HepG2 (cell line): ENCODE data around the gene NRSN2. TPM values are rescaled to one million over a fixed set of nuclear protein-coding genes. Genes with fewer than 3 reads are reported as not detected.

Experiments used
- ATAC-seq: fragments of 200-7000 bp; cut with Tn5 transposase; 3 replicates; pipeline ENCODE4 v1.9.1; 2020; ENCODE audit warnings: mild to moderate bottlenecking, moderate library complexity
- BruUV-seq: library from RNA; stranded (reverse); fragments of 400-500 nt; replicated peaks from 2 replicates; lab custom pipeline; 2021; lab: Mats Ljungman, UMichigan
- CTCF ChIA-PET: fragments of 300-600 bp; formaldehyde crosslinking; extraction: SDS; loops from one replicate; lab custom pipeline; 2021; ENCODE audit warnings: low total read pairs, inconsistent platforms, low intra/inter-chr PET ratio; lab: Yijun Ruan, JAX
- POLR2A ChIA-PET: fragments of 350-600 bp; sonication (Branson Sonifier 250); formaldehyde crosslinking; loops from one replicate; lab custom pipeline; 2020; ENCODE audit warnings: antibody characterized with exemption, inconsistent platforms; lab: Yijun Ruan, JAX
- DNase-seq: peaks from one replicate; pipeline ENCODE4 v3.0.0-alpha.2; 2015; ENCODE audit warnings: low spot score
- FAIRE-seq: peaks from 3 replicates; lab custom pipeline; 2011; peaks lifted over from hg19 to GRCh38; lab: Jason Lieb, UNC
- H2AFZ ChIP-seq: one replicate; pipeline ENCODE4 v1.6.1; 2011; ENCODE audit warnings: low read length, inconsistent platforms
- H3K27ac ChIP-seq: fragments of 300-600 bp; 3 replicates; pipeline ENCODE4 v1.8.0; 2011; ENCODE audit warnings: mixed run types, mild to moderate bottlenecking, mixed read lengths, low read length, inconsistent platforms; ENCODE audit not compliant: insufficient read depth; ENCODE audit errors: extremely low read length
- H3K27me3 ChIP-seq, 2 experiments: fragments of 200-600 bp in 1 of 2; 2 replicates in 1 of 2; 3 replicates in 1 of 2; pipeline versions ENCODE4 v1.6.0 to v1.8.0; 2011; ENCODE audit warnings: low read length in 2 of 2, mild to moderate bottlenecking in 2 of 2, moderate library complexity in 2 of 2, inconsistent platforms in 1 of 2; ENCODE audit not compliant: insufficient read depth in 2 of 2, control insufficient read depth in 1 of 2
- H3K36me3 ChIP-seq, 2 experiments: fragments of 200-600 bp in 1 of 2; replicated peaks in 1 of 2; 2 replicates in 1 of 2; 3 replicates in 1 of 2; pipeline versions ENCODE4 v1.5.1 to v1.8.0; 2011; ENCODE audit warnings: low read length in 2 of 2, inconsistent platforms in 1 of 2; ENCODE audit not compliant: insufficient read depth in 2 of 2, control insufficient read depth in 1 of 2
- H3K4me1 ChIP-seq: 2 replicates; pipeline ENCODE4 v1.5.1; 2012; ENCODE audit warnings: low read length, inconsistent platforms; ENCODE audit not compliant: insufficient read depth
- H3K4me2 ChIP-seq: 2 replicates; pipeline ENCODE4 v1.6.0; 2011; ENCODE audit warnings: low read depth, low read length, inconsistent platforms
- H3K4me3 ChIP-seq, 3 experiments: fragments of 200-600 bp in 1 of 3; sonication (generic), shearing (Covaris generic) in 1 of 3; replicated peaks in 1 of 3; 2 replicates each; pipeline ENCODE4 v1.5.1; 2011 to 2016; ENCODE audit warnings: low read length in 3 of 3, inconsistent platforms in 2 of 3, low read depth in 2 of 3, mild to moderate bottlenecking in 2 of 3, control low read depth in 1 of 3, mixed read lengths in 1 of 3; ENCODE audit not compliant: insufficient read depth in 1 of 3
- H3K79me2 ChIP-seq: one replicate; pipeline ENCODE4 v1.6.1; 2011; ENCODE audit warnings: low read length, inconsistent platforms; ENCODE audit not compliant: insufficient read depth
- H3K9ac ChIP-seq: 2 replicates; pipeline ENCODE4 v1.6.0; 2011; ENCODE audit warnings: mild to moderate bottlenecking, low read depth, low read length, inconsistent platforms; ENCODE audit not compliant: insufficient read depth
- H3K9me3 ChIP-seq: 2 replicates; pipeline ENCODE4 v1.5.1; 2012; ENCODE audit warnings: mild to moderate bottlenecking, low read length
- H4K20me1 ChIP-seq: 2 replicates; pipeline ENCODE4 v1.6.0; 2011; ENCODE audit warnings: inconsistent platforms, mild to moderate bottlenecking, low read length, moderate library complexity; ENCODE audit not compliant: insufficient read depth
- HCFC1 ChIP-seq: fragments of 150-350 bp; IDR thresholded peaks from 2 replicates; pipeline ENCODE4 v1.6.1; 2014; ENCODE audit warnings: low read depth, low read length
- HMGXB3 ChIP-seq: sonication (generic); formaldehyde crosslinking; IDR thresholded peaks from 2 replicates; pipeline ENCODE4 v1.4.0; 2020; ENCODE audit warnings: missing genetic modification reagents, borderline replicate concordance
- NR2C2 ChIP-seq: sonication (generic); formaldehyde crosslinking; IDR thresholded peaks from 2 replicates; pipeline ENCODE4 v1.4.0; 2020; ENCODE audit warnings: missing genetic modification reagents, mild to moderate bottlenecking, moderate library complexity, borderline replicate concordance
- ZNF207 ChIP-seq: fragments of 450-650 bp; IDR thresholded peaks from 2 replicates; pipeline ENCODE4 v1.6.1; 2016; ENCODE audit warnings: antibody characterized with exemption, borderline replicate concordance
- ZNF256 ChIP-seq: sonication (generic); formaldehyde crosslinking; conservative IDR thresholded peaks from 2 replicates; pipeline ENCODE4 v1.4.0; 2020; ENCODE audit warnings: missing genetic modification reagents
- ZNF407 ChIP-seq: sonication (generic); formaldehyde crosslinking; IDR thresholded peaks from one replicate; pipeline ENCODE4 v1.5.1; 2020; ENCODE audit warnings: mild to moderate bottlenecking, missing genetic modification reagents; ENCODE audit errors: not compliant biosample characterization
- ZNF644 ChIP-seq: IDR thresholded peaks from 2 replicates; pipeline ENCODE4 v1.6.1; 2016; ENCODE audit warnings: low read depth
- WGBS: methylation state at CpG from one replicate; pipeline ENCODE4 v1.1.6; 2017; ENCODE audit warnings: low lambda C conversion rate; 5-methylcytosine and 5-hydroxymethylcytosine counted together
- in situ Hi-C: cut with HindIII; loops from 2 replicates; pipeline ENCODE4 v1.10.0; 2017; ENCODE audit warnings: low pct_unique_long_range_greater_than_20kb; ENCODE audit not compliant: extremely low pct_ligation_motif_present
- intact Hi-C: fragments of 100-400 bp; cut with micrococcal nuclease; formaldehyde crosslinking; loops from one replicate; pipeline ENCODE4 v1.10.0; 2022; ENCODE audit not compliant: unreplicated experiment
- polyA plus RNA-seq, 8 experiments: library from polyadenylated mRNA; depleted of rRNA in 3 of 8; stranded (reverse) in 7 of 8; unstranded in 1 of 8; fragments of >200 nt; fragmentation: Illumina TruSeq in 4 of 8; extraction: Trizol in 4 of 8; gene quantifications; 2 replicates each; pipeline versions ENCODE4 v1.2.1 to v1.2.3, GENCODE V29; 2011 to 2016; ENCODE audit warnings: low read depth in 4 of 8, missing spikeins in 1 of 8, mixed read lengths in 1 of 8; ENCODE audit not compliant: insufficient read depth in 1 of 8
- total RNA-seq, 5 experiments: library from RNA; depleted of rRNA; stranded (reverse); fragments of >200 nt; fragmentation: Illumina TruSeq; extraction: Trizol; gene quantifications; 2 replicates each; pipeline ENCODE4 v1.2.3, GENCODE V29; 2016; ENCODE audit warnings: low read depth in 1 of 5

The NRSN2 gene
- total and polyA plus RNA-seq, 2 of the 13 experiments (the other 11 are each of a cell fraction or from before 2014, with no cell fraction given) = 32.3 to 49.4 TPM

GRCh38 chr20:362271-363254, 15.7 kb downstream of the NRSN2 start:
- Histone ChIP-seq H3K4me2 (no peak overlapping the region), H3K79me2 (no peaks in the 10 kb centered on the region), H3K9me3 (no peaks in the 10 kb centered on the region), H3K36me3 (no peaks in the 10 kb centered on the region), H3K27me3 (no peaks in the 10 kb centered on the region), H3K4me1 (peaks cover 74% of the 10 kb centered on the region), H2AFZ (no peak overlapping the region), H3K4me3 (no peak overlapping the region), H4K20me1 (no peaks in the 10 kb centered on the region), H3K9ac (peak overlapping the region; percentile 12; the same call in 1 of the 2 replicates), H3K27ac (peak overlapping the region; percentile 49)
- in situ Hi-C loops (no loop called here), intact Hi-C loops (loop anchor here (1.0 to 5.0 kb wide), 5 partner anchors 9 to 285 kb away; partner anchors contain the start of genes RBCK1 and TRIB3)
- BruUV-seq = no TSS peak
- DNase-seq (peak; percentile 99), FAIRE-seq (peak; percentile 96), ATAC-seq (peak; percentile 87)
- ChIA-PET CTCF (interaction anchor here (0.7 to 2.1 kb wide), 7 partner anchors 8 to 116 kb away, joined by 3 to 26 read pairs (median 5); partner anchors contain the start of genes RBCK1 and TRIB3), POLR2A (interaction anchor here (1.1 to 25.4 kb wide), 21 partner anchors 8 to 284 kb away, joined by 3 to 1587 read pairs (median 10); partner anchors contain the start of genes CSNK2A1, NRSN2, RBCK1 and TBC1D20)
- WGBS = 69% methylated on average over 13 of the region's 13 CpGs
- TF ChIP-seq ZNF207 (peak; percentile 43; the same call in 1 of the 2 replicates), HMGXB3 (CRISPR knock-in tag) (peak; percentile 97), ZNF256 (no peak), ZNF407 (CRISPR knock-in tag) (peak; percentile 31), HCFC1 (peak; percentile 36; the same call in 1 of the 2 replicates), ZNF644 (CRISPR knock-in tag) (peak; percentile 100), NR2C2 (CRISPR knock-in tag) (peak; percentile 89)
